NCI-H345 treated with DMSO at 0.1 percent for 48 hours (cell line): ENCODE data around the gene GSTCD.
"Not testable (repeated sequence)": the region's sequence is repeated elsewhere in the genome, so short reads cannot be mapped to it uniquely, and the experiment has no call there.

ENCODE experiments used
- DNase-seq: peaks from one replicate; lab custom pipeline; 2025; ENCODE audit not compliant: unreplicated experiment; lab: John Stamatoyannopoulos, UW

GSTCD gene, protein sequence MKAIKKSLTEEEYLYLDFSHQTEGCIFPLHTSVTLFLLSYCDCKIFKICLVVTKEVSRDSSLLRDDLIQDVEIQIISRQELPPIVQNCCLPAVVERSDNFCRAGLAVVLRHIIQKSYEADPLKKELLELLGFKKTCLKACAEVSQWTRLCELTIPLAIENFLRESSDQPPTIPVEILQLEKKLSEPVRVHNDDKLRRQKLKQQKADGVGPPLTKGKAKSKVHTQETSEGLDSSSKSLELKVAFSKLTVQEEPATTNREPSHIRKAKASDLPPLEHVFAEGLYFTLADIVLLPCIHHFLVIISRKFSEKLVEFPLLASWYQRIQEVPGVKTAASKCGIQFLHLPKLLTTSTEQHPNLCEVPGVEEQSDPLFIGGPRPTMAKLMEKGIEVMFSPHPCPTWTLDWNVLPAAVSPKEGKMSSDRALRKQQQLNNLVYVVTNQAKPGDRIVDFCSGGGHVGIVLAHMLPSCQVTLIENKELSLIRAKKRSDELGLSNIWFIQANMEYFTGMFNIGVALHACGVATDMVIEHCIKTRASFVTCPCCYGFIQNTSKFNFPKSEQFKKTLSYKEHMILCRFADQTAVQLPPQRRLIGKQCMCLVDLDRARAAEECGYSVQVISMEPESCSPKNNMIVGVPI

DNA sequence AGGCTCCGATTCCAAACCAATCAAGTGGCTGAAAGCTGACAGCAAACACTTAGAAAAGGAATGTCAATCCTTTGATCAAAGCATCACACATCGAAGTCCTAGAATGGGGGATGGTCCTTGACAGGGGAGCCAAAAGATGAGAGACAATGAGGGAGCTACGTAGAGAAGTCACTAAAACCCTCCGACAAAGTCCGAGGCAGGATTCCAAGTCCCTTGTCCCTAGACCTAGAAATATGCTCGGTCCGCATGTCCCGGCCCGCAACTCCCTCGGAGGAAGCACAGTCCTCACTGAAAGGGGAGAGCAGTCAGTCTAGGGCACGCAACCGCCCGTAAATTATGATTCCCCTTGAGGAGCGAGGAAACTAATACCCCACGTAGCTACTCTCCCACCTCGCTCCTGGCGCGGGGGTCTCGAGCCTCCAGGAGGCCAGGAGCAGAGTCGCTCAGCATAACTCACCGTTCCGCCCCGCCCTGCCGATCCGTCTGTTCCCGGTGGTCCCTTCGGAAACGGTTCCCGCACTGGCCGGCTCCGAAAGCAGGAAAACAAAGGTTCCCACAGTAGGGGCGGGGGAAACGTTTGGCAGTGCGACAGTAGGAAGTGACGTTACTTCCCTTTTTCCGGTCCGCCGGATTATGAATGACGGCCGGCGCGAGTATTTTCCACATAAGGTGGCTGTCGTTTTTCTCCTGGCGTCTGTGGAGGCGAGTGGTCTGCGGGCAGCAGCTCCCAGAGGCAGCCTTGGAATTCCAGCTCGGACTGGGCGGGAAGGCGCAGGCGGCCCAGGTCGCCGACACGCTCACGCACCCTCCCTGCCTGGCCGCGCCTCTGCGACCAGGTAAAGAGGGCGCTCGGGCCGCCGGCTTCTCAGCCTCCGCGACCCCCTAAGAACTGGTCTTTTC lies at the start of gene GSTCD, which contains the start of gene INTS12:
Gene GSTCD (plus strand): TSS at position 604 of the 900 bp plus-strand sequence. CDS start 8,830 bp downstream, outside the sequence.
Gene INTS12 (minus strand): TSS at position 509 of the 900 bp plus-strand sequence. CDS start 8,684 bp downstream, outside the sequence.
- peak; percentile 62 for DNase-seq

DNA sequence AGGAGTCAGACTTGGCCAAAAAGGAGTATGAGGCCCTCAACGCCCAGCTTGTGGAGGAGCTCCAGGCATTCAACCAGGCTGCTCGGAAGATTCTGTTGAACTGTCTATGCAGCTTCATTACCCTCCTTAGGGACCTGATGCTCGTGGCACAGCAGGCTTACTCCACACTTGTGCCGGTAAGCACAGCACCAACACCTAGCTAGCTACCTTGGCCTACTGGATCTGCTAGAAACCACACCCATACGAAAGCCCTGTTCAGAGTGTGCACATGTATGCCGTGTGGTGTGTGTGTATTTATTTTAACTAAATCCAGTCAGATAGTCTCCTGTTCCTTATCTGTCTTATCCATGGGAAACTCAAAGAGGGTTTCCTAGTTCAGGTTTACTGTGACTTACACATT lies 49.4 kb upstream of the GSTCD start:
- DNase-seq, result no peak

DNA sequence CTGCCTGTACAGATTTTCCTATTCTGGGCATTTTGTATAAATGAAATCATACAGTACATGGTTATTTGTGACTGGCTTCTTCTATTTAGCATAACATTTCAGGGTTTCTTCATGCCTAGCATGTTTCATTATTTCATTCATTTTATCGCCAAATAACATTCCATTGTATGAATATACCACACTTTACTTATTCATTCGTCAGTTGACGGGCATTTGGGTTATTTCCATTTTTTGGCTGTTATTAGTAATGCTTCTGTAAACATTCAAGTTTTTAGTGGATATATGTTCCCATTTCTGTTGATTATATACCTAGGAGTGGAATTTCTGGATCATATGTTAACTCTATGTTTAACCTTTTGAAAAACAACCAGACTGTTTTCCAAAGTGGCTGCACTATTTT lies 47.6 kb upstream of the GSTCD start:
- no peak for DNase-seq

DNA sequence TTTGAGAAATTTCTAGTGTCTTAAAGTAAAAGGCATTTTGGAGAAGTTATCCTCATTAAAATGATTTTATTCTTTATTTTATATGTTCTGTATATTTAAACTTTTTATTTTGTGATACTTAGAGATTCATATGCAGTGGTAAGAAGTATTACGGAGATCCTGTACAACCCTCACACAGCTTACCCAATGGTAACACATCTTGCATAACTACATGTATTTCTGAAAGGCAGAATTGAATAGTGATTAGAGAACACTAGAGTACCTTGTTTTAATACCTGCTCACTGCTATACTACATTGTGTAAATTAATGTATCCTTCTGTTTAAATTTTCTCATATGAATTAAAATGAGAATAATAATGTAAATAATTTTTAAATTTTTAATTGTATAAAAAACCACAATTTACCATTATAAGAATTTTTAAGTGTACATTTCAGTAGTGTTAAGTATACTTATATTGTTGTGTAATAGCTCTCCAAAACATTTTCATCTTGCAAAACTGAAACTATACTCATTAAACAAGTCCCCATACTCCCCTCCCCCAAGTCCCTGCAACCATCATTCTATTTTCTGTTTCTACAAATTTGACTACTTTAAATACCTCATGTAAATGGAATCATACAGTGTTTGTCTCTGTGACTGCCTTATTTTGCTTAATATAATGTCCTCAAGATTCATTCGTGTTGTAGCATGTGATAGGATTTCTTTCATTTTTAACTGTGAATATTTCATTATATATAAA lies 45.5 kb upstream of the GSTCD start:
- no peak for DNase-seq

DNA sequence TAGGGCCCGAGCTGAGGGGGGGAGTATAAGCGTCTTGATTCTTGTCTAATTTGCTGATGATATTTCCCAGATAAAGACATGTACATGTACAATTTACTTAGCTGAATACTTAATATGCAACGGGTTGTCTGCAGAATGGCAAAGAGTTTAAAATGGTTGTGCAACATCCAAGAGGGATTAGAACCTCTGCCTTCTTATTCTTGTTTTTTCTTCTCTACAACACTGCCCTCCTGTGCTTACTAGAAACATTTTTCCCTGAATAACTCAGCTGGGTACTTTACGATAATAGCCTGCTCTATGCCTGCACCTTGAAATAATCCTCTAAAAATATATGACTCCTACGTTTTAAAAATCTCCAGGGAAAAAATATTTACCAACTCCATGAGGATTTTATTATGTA lies 41.9 kb upstream of the GSTCD start:
- no peak for DNase-seq

DNA sequence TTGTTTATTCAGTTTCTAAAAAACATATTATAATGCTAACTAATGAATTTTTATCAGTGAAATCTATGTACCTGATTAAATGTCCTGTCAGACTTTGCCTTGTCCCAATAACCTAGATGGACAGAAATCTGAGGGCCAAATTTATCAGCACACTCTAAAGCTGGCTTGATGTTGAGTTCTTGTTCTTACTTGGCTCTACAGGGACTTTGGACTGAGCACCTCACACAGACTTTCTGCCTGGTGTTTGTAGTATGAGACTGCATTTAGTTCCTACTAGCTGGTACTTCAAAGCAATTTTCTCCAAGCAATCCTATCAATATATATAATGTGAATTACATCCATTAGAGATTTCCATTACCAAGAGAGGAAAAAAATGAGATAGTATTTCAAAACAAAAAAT lies 37.9 kb upstream of the GSTCD start:
- DNase-seq, result no peak

DNA sequence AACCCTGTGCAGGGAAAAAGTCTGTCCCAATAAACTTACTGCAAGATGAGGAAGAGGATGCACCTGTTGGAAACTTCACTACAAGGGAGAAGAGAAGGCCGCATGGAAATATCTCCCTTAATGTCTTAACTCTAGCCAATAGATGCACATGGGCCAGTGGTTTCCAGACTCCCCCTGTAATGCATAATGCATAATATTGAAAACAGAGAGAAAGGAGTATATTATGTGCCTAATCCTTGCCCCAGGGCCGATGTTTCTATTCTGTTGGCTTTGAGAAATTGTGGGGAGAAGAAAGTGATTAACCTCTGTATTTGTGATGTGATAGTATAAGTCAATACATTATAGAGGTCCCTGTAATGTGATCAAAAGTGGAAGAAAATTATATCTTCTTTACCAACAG lies 37.3 kb upstream of the GSTCD start:
- no peak for DNase-seq

DNA sequence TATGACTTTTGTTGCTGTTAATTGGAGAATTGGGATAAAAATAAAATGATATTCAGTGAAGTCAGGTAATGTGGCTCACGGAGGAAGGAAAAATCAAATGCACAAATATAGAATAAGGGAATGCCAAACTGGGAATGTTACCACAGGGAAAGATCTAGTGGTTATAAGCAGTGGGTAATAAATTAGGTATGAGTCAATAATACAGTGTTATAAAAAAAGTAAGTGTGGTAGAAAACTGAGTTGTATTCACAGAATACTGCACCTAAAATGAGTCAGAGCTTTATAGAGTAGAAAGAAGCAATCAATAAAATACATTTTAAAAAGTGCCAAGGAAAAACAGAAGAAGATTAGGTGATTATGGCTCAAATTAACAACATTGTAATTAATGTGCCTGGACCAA lies 34.6 kb upstream of the GSTCD start:
- DNase-seq, result no peak

DNA sequence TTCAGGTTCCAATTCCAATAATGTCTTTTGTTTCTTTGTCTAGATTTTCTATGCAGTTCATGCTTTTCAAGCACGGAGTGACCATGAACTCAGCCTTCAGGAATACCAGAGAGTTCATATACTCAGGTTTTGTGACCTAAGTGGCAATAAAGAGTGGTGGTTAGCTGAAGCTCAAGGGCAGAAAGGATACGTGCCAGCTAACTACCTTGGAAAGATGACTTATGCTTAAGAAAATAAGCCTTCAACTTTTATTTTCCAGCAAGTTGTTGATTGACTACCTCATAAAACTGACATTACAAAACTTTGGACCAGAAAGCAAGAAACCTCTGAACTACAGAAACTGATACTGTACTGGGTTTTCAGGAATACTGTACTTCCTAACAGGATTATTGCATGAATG lies 30.9 kb upstream of the GSTCD start:
- no peak for DNase-seq

DNA sequence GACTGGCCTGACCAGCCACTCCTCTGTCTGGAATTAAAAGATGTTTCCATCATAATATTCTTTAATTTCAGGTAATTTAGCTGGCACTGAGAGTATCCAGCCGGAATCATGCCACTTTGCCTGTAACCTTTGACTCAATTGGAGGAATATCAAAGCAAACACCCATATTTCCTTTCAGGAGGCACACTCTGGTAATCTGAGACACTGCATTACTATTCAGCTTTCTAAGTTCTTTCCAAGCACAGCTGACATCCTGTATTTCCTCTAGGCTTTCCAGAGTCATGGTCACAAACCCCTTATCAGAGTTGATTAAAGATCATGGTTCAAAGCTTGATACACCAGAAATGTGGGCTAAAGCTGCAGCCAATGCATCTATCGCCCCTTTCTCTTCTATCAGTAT lies 29.4 kb upstream of the GSTCD start:
- no peak for DNase-seq

DNA sequence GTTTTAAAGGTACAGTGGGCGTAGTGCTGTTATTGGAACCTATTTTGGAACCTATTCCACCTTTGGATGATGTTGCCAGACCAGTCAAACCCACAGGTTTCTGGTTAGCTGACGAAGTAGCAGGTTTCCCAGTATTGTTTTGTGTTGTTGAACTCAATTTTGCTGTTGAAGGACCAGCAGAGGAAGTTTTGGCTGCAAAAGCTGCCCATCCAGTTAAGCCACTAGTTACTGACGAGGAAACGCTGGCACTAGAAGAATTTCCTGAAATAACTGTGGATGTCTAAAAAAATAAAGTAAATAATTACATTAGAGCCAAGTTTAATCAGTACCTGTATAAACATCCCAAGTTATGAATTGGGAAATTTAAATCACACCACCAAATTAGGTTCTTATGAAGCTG lies 25.5 kb upstream of the GSTCD start:
- DNase-seq, result no peak

DNA sequence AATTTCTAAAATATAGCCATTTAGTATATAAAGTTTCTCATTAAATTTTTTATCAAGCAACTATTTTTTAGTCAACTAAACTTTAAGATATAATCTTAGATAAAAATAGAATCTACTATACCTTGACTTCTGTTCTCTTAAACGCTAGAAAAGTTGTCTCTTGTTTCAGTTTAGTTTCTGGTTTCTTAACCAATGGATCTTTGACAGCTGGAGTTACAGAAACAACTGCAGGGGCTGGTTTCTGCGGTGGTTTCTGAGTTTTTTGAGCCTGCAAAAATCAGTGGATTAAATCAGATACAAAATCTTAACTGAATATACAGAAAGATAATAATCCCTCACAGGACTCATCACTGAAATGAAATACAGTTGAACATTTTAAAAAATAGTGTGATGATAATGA lies 22.0 kb upstream of the GSTCD start:
- no peak for DNase-seq

DNA sequence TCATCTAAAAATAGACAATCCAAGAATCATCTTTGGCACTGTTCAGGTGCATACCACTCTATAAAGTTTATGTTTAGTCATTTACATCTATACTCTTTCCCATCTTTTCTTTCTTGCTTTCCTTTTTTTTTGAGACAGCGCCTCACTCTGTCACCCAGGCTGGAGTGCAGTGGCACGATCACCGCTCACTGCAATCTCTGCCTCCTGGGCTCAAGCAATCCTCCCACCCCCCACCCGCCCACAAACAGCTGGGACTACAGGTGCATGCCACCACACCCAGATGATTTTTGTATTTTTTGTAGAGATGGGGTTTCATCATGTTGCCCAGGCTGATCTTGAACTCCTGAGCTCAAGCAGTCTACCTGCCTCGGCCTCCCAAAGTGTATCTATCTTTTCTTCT lies 13.8 kb upstream of the GSTCD start:
- DNase-seq, result not testable (repeated sequence)

DNA sequence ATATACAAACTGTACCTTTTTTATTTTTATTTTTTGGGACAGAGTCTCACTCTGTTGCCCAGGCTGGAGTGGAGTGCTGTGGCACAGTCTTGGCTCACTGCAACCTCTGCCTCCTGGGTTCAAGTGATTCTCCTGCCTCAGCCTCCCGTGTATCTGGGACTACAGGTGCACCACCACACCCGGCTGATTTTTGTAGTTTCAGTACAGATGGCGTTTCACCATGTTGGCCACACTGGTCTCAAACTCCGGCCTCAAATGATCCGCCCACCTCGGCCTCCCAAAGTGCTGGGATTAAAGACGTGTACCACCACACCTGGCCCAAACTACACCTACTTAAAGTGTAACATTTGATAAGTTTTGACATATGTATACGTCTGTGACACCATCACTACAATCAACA lies 12.8 kb upstream of the GSTCD start:
- not testable (repeated sequence) for DNase-seq

DNA sequence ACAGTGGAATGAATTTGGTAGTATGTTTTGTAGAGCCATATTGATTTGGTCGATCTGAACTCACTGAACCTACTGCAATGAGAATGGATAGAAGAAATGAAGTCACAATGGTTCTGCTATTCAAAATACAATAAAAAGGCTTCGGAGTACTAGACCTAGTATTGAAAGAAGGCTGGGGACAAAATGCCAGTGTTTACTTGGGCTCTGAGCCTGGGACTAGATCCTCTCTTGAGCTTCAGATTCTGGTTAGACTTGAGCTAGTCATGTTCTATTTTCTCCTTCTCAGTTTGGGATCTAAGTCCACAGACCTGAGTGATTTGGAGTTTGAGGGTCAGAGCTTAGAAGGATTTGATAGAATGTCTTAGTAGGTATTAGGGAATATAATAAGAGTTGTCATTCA lies 10.0 kb upstream of the GSTCD start:
- DNase-seq, result no peak

DNA sequence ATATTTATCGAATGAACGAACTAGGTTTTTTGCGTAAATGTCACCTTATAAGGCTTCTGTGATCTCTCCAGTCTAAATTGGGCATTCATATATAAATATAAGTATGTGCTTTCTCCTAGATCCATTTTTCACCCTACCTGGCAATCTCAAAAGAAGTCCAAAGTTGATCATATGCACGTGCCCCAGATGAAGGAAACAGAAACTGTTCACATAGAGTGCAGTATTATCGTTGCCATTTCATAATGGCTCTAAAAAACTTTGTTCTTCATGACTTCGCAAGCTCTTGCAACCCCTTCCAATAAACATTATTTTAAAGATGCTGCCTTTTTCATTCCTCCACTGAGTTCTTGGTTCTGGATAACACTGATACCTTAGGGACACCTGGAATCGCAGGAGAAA lies 803 bp upstream of the GSTCD start:
- no peak for DNase-seq

DNA sequence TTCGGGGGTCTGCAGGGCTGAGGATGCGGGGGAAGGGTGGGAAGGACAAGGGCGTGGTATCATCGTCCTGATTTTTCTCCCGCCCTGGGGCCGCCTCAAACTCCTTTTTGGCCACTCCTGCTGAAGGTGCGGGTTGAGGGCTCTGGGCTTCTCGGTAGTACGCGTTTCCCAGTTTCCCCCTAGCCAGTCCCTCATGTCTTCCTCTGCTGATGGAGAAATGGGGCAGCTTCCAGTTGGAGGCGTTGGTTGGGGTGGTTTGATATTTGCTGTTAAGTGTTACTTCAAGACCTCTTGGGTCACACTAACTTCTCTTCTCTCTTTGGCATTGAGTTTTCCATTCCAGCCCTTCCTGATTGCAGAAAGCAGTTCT lies 482 bp downstream of the GSTCD start:
- no peak for DNase-seq

DNA sequence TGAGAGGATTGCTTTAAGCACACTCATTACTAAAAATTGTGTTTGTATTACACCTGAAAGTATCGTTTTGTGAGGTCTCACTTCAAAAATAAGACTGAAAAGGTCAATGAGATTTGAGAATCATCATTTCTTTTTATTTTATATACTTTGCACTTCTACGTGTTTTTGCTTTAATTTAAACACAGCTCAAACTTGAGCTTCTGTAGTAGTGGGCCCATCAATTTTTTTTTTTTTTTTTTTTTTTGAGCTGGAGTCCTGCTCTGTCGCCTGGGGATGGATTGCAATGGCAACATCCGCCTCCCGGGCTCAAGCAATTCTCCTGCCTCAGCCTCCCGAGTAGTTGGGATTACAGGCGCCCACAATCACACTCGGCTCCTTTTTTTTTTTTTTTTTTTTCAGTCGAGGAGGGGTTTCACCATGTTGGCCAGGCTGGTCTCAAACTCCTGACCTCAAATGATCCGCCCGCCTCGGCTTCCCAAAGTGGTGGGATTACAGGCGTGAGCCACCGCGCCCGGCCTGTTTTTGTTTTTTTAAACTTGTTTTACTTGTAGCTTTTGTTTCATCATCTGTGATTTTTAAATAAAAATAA lies 1.5 kb downstream of the GSTCD start:
- DNase-seq, result no peak

DNA sequence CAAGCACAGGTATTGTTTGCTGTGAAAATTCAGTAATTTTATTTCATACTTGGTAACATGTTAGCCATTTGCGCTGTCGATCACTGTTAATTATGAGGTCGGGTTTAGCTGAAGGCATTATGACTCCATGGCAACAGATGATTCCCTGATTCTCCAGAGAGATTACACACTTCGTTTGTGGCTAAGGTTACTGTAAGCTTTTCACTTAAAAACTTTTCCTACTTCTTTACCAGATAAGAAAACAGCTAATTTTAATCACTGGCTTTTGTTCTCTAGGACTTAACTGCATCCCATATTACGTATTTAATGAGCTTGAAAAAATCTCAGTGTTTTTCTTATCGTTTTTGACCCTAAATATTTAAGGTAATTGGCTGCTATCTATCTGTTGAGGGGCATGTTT lies 2.1 kb downstream of the GSTCD start:
- DNase-seq, result no peak

DNA sequence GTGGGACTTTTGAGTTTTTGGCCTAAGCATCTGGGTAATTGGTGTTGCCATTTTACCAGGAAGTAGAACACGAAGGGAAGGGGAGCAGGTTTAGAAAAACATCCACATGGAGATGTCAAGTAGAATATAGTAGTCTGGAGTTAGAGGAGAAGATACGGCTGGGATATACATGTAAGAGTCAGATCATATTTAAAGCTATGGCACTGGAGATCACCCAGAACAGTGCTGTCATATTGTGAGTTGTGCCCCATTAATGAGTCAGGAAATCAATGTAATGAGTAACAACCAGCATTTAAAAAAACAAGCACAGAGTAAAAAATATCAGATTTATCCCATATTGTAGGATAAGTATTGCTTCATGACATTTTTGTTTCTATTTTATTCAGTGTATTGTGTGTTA lies 4.2 kb downstream of the GSTCD start:
- DNase-seq, result no peak
